MCF 10A (cell line): ENCODE measurements around the gene KIAA0513. TPM values are rescaled to one million over a fixed set of nuclear protein-coding genes. Genes with fewer than 3 reads are reported as not detected.

Experiments
- BruUV-seq: library from RNA; stranded (reverse); fragments of 400-500 nt; replicated peaks from 2 replicates; lab custom pipeline; 2021; lab: Mats Ljungman, UMichigan
- CTCF ChIA-PET: fragments of 300-600 bp; sonication (Branson Sonifier 250); formaldehyde crosslinking; extraction: SDS; loops from one replicate; lab custom pipeline; 2021; ENCODE audit warnings: antibody characterized with exemption, inconsistent platforms; lab: Yijun Ruan, JAX
- POLR2A ChIA-PET: fragments of 300-600, 350-650 bp; sonication (Branson Sonifier 250); formaldehyde crosslinking; extraction: SDS; loops from one replicate; lab custom pipeline; 2020; ENCODE audit warnings: antibody characterized with exemption, inconsistent platforms; lab: Yijun Ruan, JAX
- DNase-seq: peaks from one replicate; pipeline ENCODE4 v3.0.0-alpha.2; 2018; ENCODE audit not compliant: unreplicated experiment
- H3K27ac Mint-ChIP-seq: one replicate; pipeline ENCODE4 v1.8.0; 2022; ENCODE audit warnings: mild to moderate bottlenecking, low read depth, mixed read lengths; ENCODE audit not compliant: unreplicated experiment
- H3K27me3 Mint-ChIP-seq: one replicate; pipeline ENCODE4 v1.8.0; 2022; ENCODE audit warnings: mixed read lengths; ENCODE audit not compliant: insufficient read depth, unreplicated experiment
- H3K36me3 Mint-ChIP-seq: one replicate; pipeline ENCODE4 v1.8.0; 2022; ENCODE audit warnings: mild to moderate bottlenecking, moderate library complexity, mixed read lengths; ENCODE audit not compliant: insufficient read depth, unreplicated experiment
- H3K4me1 Mint-ChIP-seq: one replicate; pipeline ENCODE4 v1.8.0; 2022; ENCODE audit warnings: mixed read lengths; ENCODE audit not compliant: insufficient read depth, unreplicated experiment
- H3K4me3 Mint-ChIP-seq: one replicate; pipeline ENCODE4 v1.8.0; 2022; ENCODE audit warnings: mild to moderate bottlenecking, moderate library complexity, mixed read lengths; ENCODE audit not compliant: unreplicated experiment
- H3K9me3 Mint-ChIP-seq: one replicate; pipeline ENCODE4 v1.8.0; 2022; ENCODE audit warnings: mixed read lengths; ENCODE audit not compliant: unreplicated experiment
- CTCF ChIP-seq: fragments of 200-600 bp; IDR thresholded peaks from one replicate; pipeline ENCODE4 v1.8.0; 2022; ENCODE audit warnings: antibody characterized with exemption, mild to moderate bottlenecking; ENCODE audit not compliant: unreplicated experiment
- intact Hi-C: fragments of 100-400 bp; cut with micrococcal nuclease; formaldehyde crosslinking; loops from 2 replicates; pipeline ENCODE4 v1.14.1; 2022
- total RNA-seq: library from RNA; stranded (reverse); gene quantifications from 2 replicates; pipeline ENCODE4 v1.2.3, GENCODE V29; 2022

Gene KIAA0513
- total RNA-seq, 1 experiment from 2014 or later, result 4.2 TPM

- BruUV-seq, result no TSS peak
- H3K4me3 Mint-ChIP-seq, result no peak overlapping the region
- ChIA-PET CTCF (interaction anchor here (0.7 to 1.2 kb wide), 3 partner anchors 11 to 170 kb away, joined by 3 to 5 read pairs (median 3); no protein-coding TSS in a partner anchor), POLR2A (interaction anchor here (0.6 to 1.1 kb wide), 3 partner anchors 35 to 69 kb away, joined by 3 read pairs; no protein-coding TSS in a partner anchor)
- H3K4me1 Mint-ChIP-seq, result no peaks in the 10 kb centered on the region
- no peak overlapping the region for H3K27ac Mint-ChIP-seq
- H3K9me3 Mint-ChIP-seq, result no peaks in the 10 kb centered on the region
- H3K36me3 Mint-ChIP-seq, result peaks cover 17% of the 10 kb centered on the region
- TF ChIP-seq CTCF, result no peak
- DNase-seq, result no peak
- intact Hi-C loops, result no loop called here
- no peaks in the 10 kb centered on the region for H3K27me3 Mint-ChIP-seq
Measured at GRCh38 chr16:85074225-85074914, 46.8 kb downstream of the KIAA0513 start.

DNA sequence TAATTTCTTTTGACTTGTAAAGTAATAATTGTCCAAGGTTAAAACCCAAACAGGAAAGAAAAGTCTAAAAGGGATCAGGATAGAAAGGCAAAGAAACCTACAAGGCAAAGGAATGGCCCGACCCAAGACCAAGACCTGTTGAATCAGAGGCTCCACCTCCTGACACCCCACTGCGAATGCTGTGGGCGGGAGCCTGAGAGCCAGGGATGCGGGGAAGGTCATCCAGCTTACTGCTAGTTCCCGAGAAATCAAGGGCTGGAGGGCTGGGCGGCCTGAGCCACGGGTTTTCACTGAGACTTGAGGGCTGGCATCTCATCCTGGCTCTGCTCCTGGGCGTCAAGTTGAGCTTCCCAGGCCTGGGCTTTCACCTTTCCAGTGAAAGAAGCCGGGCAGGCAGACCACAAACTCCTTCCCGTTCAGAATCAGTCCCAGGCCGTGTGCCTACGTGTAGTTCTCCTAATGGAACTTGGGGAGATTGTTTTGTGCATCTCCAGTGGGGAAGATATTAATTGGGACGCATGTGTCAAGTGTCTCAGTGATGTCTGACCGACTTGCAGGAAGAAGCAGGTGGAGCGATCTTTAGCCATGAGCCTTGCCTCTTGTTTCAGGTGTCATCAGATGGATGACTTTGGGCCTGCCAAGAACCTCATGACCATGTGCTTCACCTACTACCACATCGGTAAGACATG lies 47.8 kb downstream of the KIAA0513 start:
- no peak for DNase-seq
- no peak overlapping the region for H3K4me3 Mint-ChIP-seq
- BruUV-seq, result no TSS peak
- H3K4me1 Mint-ChIP-seq, result no peaks in the 10 kb centered on the region
- peaks cover 12% of the 10 kb centered on the region for H3K36me3 Mint-ChIP-seq
- no peaks in the 10 kb centered on the region for H3K27me3 Mint-ChIP-seq
- TF ChIP-seq CTCF, result no peak
- H3K9me3 Mint-ChIP-seq, result no peaks in the 10 kb centered on the region
- intact Hi-C loops, result no loop called here
- H3K27ac Mint-ChIP-seq, result no peak overlapping the region
- ChIA-PET CTCF (interaction anchor here (1.1 to 1.4 kb wide), 2 partner anchors 32 to 44 kb away, joined by 3 read pairs; no protein-coding TSS in a partner anchor), POLR2A (interaction anchor here (1.1 kb wide), 1 partner anchor 70 kb away, joined by 3 read pairs; no protein-coding TSS in a partner anchor)

- ChIA-PET CTCF (interaction anchor here (0.5 kb wide), 1 partner anchor 539 kb away, joined by 3 read pairs; no protein-coding TSS in a partner anchor), POLR2A (no interaction called here)
- no peak overlapping the region for H3K27ac Mint-ChIP-seq
- H3K27me3 Mint-ChIP-seq, result no peaks in the 10 kb centered on the region
- intact Hi-C loops, result no loop called here
- peaks cover 12% of the 10 kb centered on the region for H3K36me3 Mint-ChIP-seq
- TF ChIP-seq CTCF, result no peak
- DNase-seq, result no peak
- no peaks in the 10 kb centered on the region for H3K4me1 Mint-ChIP-seq
- no peak overlapping the region for H3K4me3 Mint-ChIP-seq
- H3K9me3 Mint-ChIP-seq, result no peaks in the 10 kb centered on the region
- no TSS peak for BruUV-seq
Measured at GRCh38 chr16:85077039-85077438, 49.4 kb downstream of the KIAA0513 start.

GRCh38 chr16:85077576-85078125 lies 50.1 kb downstream of the KIAA0513 start:
- H3K9me3 Mint-ChIP-seq, result no peaks in the 10 kb centered on the region
- TF ChIP-seq CTCF, result no peak
- CTCF ChIA-PET, result interaction anchor here (0.7 kb wide), 1 partner anchor 64 kb away, joined by 3 read pairs; no protein-coding TSS in a partner anchor
- H3K27ac Mint-ChIP-seq, result peak overlapping the region; percentile 8
- no peak overlapping the region for H3K4me3 Mint-ChIP-seq
- no peaks in the 10 kb centered on the region for H3K4me1 Mint-ChIP-seq
- H3K27me3 Mint-ChIP-seq, result no peaks in the 10 kb centered on the region
- peaks cover 12% of the 10 kb centered on the region for H3K36me3 Mint-ChIP-seq
- DNase-seq, result no peak
- no TSS peak for BruUV-seq
- POLR2A ChIA-PET, result no interaction called here
- intact Hi-C loops, result no loop called here
